H1 (cell line): ENCODE measurements around the gene PCBP2. TPM values are rescaled to one million over a fixed set of nuclear protein-coding genes. Genes with fewer than 3 reads are reported as not detected.

Experiments used
- POLR2A ChIP-seq, 2 experiments: IDR thresholded peaks; 1 replicate in 1 of 2; 2 replicates in 1 of 2; pipeline ENCODE4 v1.6.1; 2011; ENCODE audit warnings: low read depth in 2 of 2, low read length in 2 of 2, mild to moderate bottlenecking in 2 of 2; ENCODE audit errors: control extremely low read depth in 1 of 2
- polyA plus RNA-seq, 7 experiments: library from polyadenylated mRNA; depleted of rRNA in 3 of 7; stranded (reverse) in 5 of 7; unstranded in 2 of 7; fragments of >200 nt in 5 of 7; fragments of 200-250 nt in 2 of 7; gene quantifications; 1 replicate in 5 of 7; 2 replicates in 1 of 7; 4 replicates in 1 of 7; pipeline versions ENCODE4 v1.2.1 to v1.2.3, GENCODE V29; 2011 to 2013; ENCODE audit warnings: missing spikeins in 2 of 7, mixed read lengths in 2 of 7
- total RNA-seq: library from RNA; stranded (reverse); fragmentation: NEBNext Ultra II Directional; extraction: Animal tissue kit (Norgen Biotek cat#: 25700); gene quantifications from 2 replicates; pipeline ENCODE4 v1.2.1, GENCODE V29; 2021

PCBP2 gene
- total and polyA plus RNA-seq, 2 of the 8 experiments (the other 6 are each of a cell fraction or from before 2014, with no cell fraction given), result 470 to 1,123 TPM

DNA sequence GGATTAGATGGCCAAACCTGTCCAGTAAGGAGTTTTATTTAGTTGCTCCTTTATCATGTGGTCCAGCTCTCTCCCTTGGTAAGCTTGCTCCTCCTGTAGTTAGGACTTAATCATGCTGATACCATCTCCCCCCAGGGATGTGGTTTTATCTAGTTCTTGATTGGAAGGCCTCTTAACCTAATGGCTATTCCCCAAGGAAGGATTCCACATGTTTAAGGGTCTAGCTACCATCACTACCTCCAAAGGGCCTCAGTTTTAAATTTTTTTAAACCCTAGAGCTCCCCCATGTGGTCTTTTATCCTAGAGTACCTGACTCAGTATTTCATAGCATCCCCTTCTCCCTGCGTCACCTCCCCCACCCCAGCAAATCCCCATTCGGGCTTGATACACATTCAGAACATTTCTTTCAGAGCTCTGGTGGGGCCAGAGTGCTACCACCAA, 24.9 kb downstream of the PCBP2 start (continued):
- TF ChIP-seq POLR2A (IDR thresholded peaks at IDR 0.05; ENCODE audit: control extremely low read depth in 1 of 2, low read depth in 2 of 2, low read length in 2 of 2), result peak; percentile 42 to 71; a peak in 2 of 3 replicates
